Activated CD4-positive, alpha-beta T cell treated with anti-CD3 and anti-CD28 coated beads, Interleukin-2, Interleukin-4, amounts not matched to agents 100 ng/mL and 50 ng/mL, durations not matched to agents 16 hours and 8 hours (primary cell): ENCODE measurements around the gene PLEKHF1.

ENCODE experiments used
- DNase-seq: peaks from one replicate; pipeline ENCODE4 v3.0.0-alpha.2; 2020; ENCODE audit warnings: low spot score

PLEKHF1 gene

GRCh38 chr19:29678484-29679106 lies 13.3 kb downstream of the PLEKHF1 start:
- DNase-seq = no peak

- DNase-seq = no peak
Observed at GRCh38 chr19:29679598-29680210, 14.4 kb downstream of the PLEKHF1 start.

- peak; percentile 92 for DNase-seq
Observed at GRCh38 chr19:29680447-29680846, 15.2 kb downstream of the PLEKHF1 start.

GRCh38 chr19:29680937-29681336 lies 15.7 kb downstream of the PLEKHF1 start:
- DNase-seq = no peak

- no peak for DNase-seq
Observed at GRCh38 chr19:29681422-29682235, 16.4 kb downstream of the PLEKHF1 start.

- DNase-seq = no peak
Observed at GRCh38 chr19:29682236-29682895, 17.1 kb downstream of the PLEKHF1 start.

- no peak for DNase-seq
Observed at GRCh38 chr19:29683009-29683408, 17.7 kb downstream of the PLEKHF1 start.

GRCh38 chr19:29685326-29685725 lies 20.1 kb downstream of the PLEKHF1 start:
- no peak for DNase-seq

GRCh38 chr19:29686285-29686805 lies 21.1 kb downstream of the PLEKHF1 start:
- no peak for DNase-seq

GRCh38 chr19:29687244-29687896 lies 22.1 kb downstream of the PLEKHF1 start:
- peak; percentile 48 for DNase-seq

GRCh38 chr19:29687897-29688728 lies 22.9 kb downstream of the PLEKHF1 start:
- no peak for DNase-seq

- DNase-seq = peak; percentile 79
Observed at GRCh38 chr19:29690842-29691241, 25.6 kb downstream of the PLEKHF1 start.

- no peak for DNase-seq
Observed at GRCh38 chr19:29694161-29694560, 28.9 kb downstream of the PLEKHF1 start.

GRCh38 chr19:29694669-29695627 lies 29.7 kb downstream of the PLEKHF1 start:
- peak; percentile 72 for DNase-seq

- DNase-seq = no peak
Observed at GRCh38 chr19:29695765-29696564, 30.7 kb downstream of the PLEKHF1 start.

GRCh38 chr19:29696565-29696846 lies 31.2 kb downstream of the PLEKHF1 start:
- no peak for DNase-seq

GRCh38 chr19:29697523-29698261 lies 32.4 kb downstream of the PLEKHF1 start:
- DNase-seq = no peak

- DNase-seq = no peak
Observed at GRCh38 chr19:29699861-29700260, 34.6 kb downstream of the PLEKHF1 start.
